Heart left ventricle (tissue), 16 donors: Measurements from ENCODE around the gene PIR. TPM values are rescaled to one million over a fixed set of nuclear protein-coding genes. Genes with fewer than 3 reads are reported as not detected.

Experiments used
- ATAC-seq, 4 donors: fragments of 200-7000 bp; cut with Tn5 transposase; one replicate each; pipeline ENCODE4 v1.9.1; 2020 to 2022; ENCODE audit warnings: moderate library complexity in 4 of 4, mild to moderate bottlenecking in 3 of 4, moderate number of reproducible peaks in 1 of 4
- DNase-seq, 5 donors: peaks; one replicate each; pipeline ENCODE4 v3.0.0-alpha.2; 2020
- H3K27ac ChIP-seq, 12 donors: fragments of 200-600 bp; sonication (generic) in 4 of 12; one replicate each; pipeline versions ENCODE4 v1.5.0 to v1.8.0; 2016 to 2022; ENCODE audit warnings: mild to moderate bottlenecking in 2 of 12
- H3K27me3 ChIP-seq, 9 donors: fragments of 200-600 bp; sonication (generic) in 2 of 9; one replicate each; pipeline versions ENCODE4 v1.5.1 to v1.8.0; 2016 to 2022; ENCODE audit warnings: mild to moderate bottlenecking in 3 of 9
- H3K36me3 ChIP-seq, 9 donors: fragments of 200-600 bp; sonication (generic) in 2 of 9; one replicate each; pipeline versions ENCODE4 v1.5.0 to v1.8.0; 2018 to 2022; ENCODE audit warnings: mild to moderate bottlenecking in 2 of 9
- H3K4me1 ChIP-seq, 12 donors: fragments of 200-600 bp; sonication (generic) in 4 of 12; one replicate each; pipeline versions ENCODE4 v1.5.0 to v1.8.0; 2016 to 2022; ENCODE audit warnings: mild to moderate bottlenecking in 3 of 12
- H3K4me3 ChIP-seq, 12 donors: fragments of 200-600 bp; sonication (generic) in 4 of 12; one replicate each; pipeline versions ENCODE4 v1.5.0 to v1.8.0; 2017 to 2022; ENCODE audit warnings: mild to moderate bottlenecking in 9 of 12, moderate library complexity in 4 of 12
- H3K9me3 ChIP-seq, 12 donors: fragments of 200-600 bp; sonication (generic) in 4 of 12; one replicate each; pipeline versions ENCODE4 v1.5.0 to v1.8.0; 2016 to 2022; ENCODE audit warnings: mild to moderate bottlenecking in 1 of 12
- CTCF ChIP-seq, 12 donors: fragments of 200-600 bp; sonication (generic) in 4 of 12; IDR thresholded peaks; one replicate each; pipeline versions ENCODE4 v1.5.0 to v1.8.0; 2018 to 2022; ENCODE audit warnings: antibody characterized with exemption in 12 of 12, mild to moderate bottlenecking in 5 of 12
- POLR2A ChIP-seq, 2 donors: fragments of 450-650 bp; IDR thresholded peaks; one replicate each; pipeline ENCODE4 v1.6.1; 2017; ENCODE audit warnings: antibody characterized with exemption in 2 of 2, mild to moderate bottlenecking in 2 of 2, moderate library complexity in 2 of 2
- WGBS, 4 donors: extraction: QIAGEN DNeasy Blood & Tissue Kit in 2 of 4; methylation state at CpG; one replicate each; pipeline versions ENCODE4 v1.1.5 to v1.1.7; 2013 to 2018; 5-methylcytosine and 5-hydroxymethylcytosine counted together
- intact Hi-C, 10 donors: fragments of 100-400 bp; cut with DNase I; formaldehyde crosslinking; loops; one replicate each; pipeline versions ENCODE4 v1.11.1 to v1.14.2; 2022
- polyA plus RNA-seq, 2 donors: library from polyadenylated mRNA; stranded (reverse); fragments of 200-250 nt; gene quantifications; one replicate each; pipeline ENCODE4 v1.2.3, GENCODE V29; 2013
- total RNA-seq, 9 donors: library from RNA; depleted of rRNA in 2 of 9; stranded (reverse); fragments of >200 nt in 2 of 9; fragmentation: NEBNext Ultra II Directional in 3 of 9; extraction: Animal tissue kit (Norgen Biotek cat#: 25700) in 3 of 9; gene quantifications; one replicate each; pipeline versions ENCODE4 v1.1.0 to v1.2.4, GENCODE V29; 2016 to 2023
- donor health status: ischemic (EF 13 %, LVEDD 7.1; RV severe dilation, severe dysfunction).
- donor health status: healthy with polysubstance abuse.
- donor health status: DM: no; HTN: yes; CAD: no.
- donor health status: DM: no; HTN: no; CAD: no.
- donor health status: ischemic (EF 25% LVEDD 6.9; RV normal size, moderate dysfunction).
- donor health status: ischemic (EF 25% LVEDD 5.7; RV mildly dilated, moderate dysfunction).
- donor health status: healthy.
- donor health status: DM: yes; HTN: yes; CAD: no.
- donor health status: ischemic (EF 35%, LVEDD 5.7; RV mildly dilated, moderate dysfunction).
- donor health status: nonischemic (EF 11% LVEDD 7.7; RV severe dilation, severe dysfunction).
- donor health status: DM: yes; HTN: yes; CAD: no.
- donor health status: PGD.
- donor health status: ischemic (EF 29% LVEDD 5.4; RV normal size, mild dysfunction).
- donor health status: nonischemic (EF 23%, LVEDD 6.1; RV moderate dilation, normal function).

Gene PIR
- total and polyA plus RNA-seq, 11 donors = 6.9 to 19.9 (median 11.3) TPM

DNA sequence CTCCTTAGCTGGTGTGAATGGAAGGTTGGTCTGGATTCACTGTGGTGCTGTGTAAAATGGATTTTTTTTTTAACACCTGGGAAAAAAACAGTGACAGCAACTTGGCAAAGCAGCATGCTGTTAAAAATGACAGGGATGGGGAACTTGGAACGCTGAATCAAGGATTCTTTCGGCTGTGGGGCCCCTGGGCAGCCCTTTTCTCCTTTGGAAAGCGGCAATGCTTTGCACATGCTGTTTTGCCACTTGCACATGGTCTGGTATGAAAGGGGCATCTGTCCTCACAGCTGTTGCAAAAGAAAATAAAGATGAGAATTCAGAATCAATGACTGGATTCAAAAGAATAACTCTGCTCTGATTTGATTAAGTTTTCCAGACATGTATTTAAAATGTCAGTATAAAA, 147.2 kb downstream of the PIR start:
- Histone ChIP-seq H3K36me3 (peaks cover 0 to 18% (median 0%) of the 10 kb centered on the region in 9 donors), H3K27ac (no peak overlapping the region), H3K9me3 (no peaks in the 10 kb centered on the region), H3K27me3 (peaks cover 0 to 23% (median 0%) of the 10 kb centered on the region in 9 donors), H3K4me3 (no peak overlapping the region), H3K4me1 (no peaks in the 10 kb centered on the region)
- DNase-seq (no peak), ATAC-seq (no peak)
- intact Hi-C loops = loop anchor here in 8 of 10 donors (5.0 to 10.0 kb wide), 4 partner anchors 121 to 229 kb away; no protein-coding TSS in a partner anchor
- WGBS, 4 donors = 72 to 86% (median 76%) methylated on average over 3 of the region's 3 CpGs
- TF ChIP-seq CTCF (IDR thresholded peaks at IDR 0.05) = no peak
- TF ChIP-seq POLR2A (IDR thresholded peaks at IDR 0.05) = no peak

- TF ChIP-seq CTCF (IDR thresholded peaks at IDR 0.05) (no peak), POLR2A (IDR thresholded peaks at IDR 0.05) (no peak)
- Histone ChIP-seq H3K4me1 (no peaks in the 10 kb centered on the region), H3K27me3 (peaks cover 0 to 32% (median 0%) of the 10 kb centered on the region in 9 donors), H3K4me3 (no peak overlapping the region), H3K36me3 (peaks cover 0 to 18% (median 0%) of the 10 kb centered on the region in 9 donors), H3K9me3 (no peaks in the 10 kb centered on the region), H3K27ac (no peak overlapping the region)
- DNase-seq (no peak), ATAC-seq (no peak)
- intact Hi-C loops = loop anchor here in 5 of 10 donors (10.0 kb wide), 2 partner anchors 221 to 231 kb away; no protein-coding TSS in a partner anchor
Measured at GRCh38 chrX:15344106-15344505, 149.0 kb downstream of the PIR start.

- Histone ChIP-seq H3K36me3 (peaks cover 0 to 18% (median 0%) of the 10 kb centered on the region in 9 donors), H3K27ac (no peak overlapping the region), H3K9me3 (no peaks in the 10 kb centered on the region), H3K27me3 (peaks cover 0 to 35% (median 0%) of the 10 kb centered on the region in 9 donors), H3K4me3 (no peak overlapping the region), H3K4me1 (no peaks in the 10 kb centered on the region)
- DNase-seq (no peak), ATAC-seq (no peak)
- TF ChIP-seq POLR2A (IDR thresholded peaks at IDR 0.05) (no peak), CTCF (IDR thresholded peaks at IDR 0.05) (no peak)
- WGBS, 4 donors = 60 to 86% (median 78%) methylated on average over 5 of the region's 5 CpGs
- intact Hi-C loops = loop anchor here in 5 of 10 donors (10.0 kb wide), 2 partner anchors 222 to 232 kb away; no protein-coding TSS in a partner anchor
Measured at GRCh38 chrX:15343075-15343476, 150.1 kb downstream of the PIR start.

DNA sequence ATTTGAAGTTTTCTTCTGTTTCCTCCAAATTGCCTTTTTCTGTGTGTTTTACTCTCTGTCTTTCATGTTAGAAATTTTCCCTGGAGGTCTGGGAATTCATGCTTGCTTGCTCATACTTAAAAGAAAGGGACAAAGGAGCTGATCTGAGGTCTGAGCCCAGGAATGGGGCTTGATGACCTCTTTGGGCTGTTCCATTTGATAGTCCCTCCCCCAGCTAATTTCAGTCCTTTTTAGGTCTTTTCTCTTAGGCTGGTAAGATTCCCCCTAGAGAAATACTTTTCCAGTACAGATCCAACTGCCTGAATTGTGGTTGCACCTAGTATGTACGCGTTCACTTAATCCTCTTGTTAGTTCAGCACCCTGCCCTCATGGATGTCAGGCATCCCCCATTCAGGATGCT, 152.3 kb downstream of the PIR start:
- Histone ChIP-seq H3K9me3 (no peaks in the 10 kb centered on the region), H3K36me3 (peaks cover 0 to 4% (median 0%) of the 10 kb centered on the region in 9 donors), H3K27me3 (peaks cover 0 to 38% (median 0%) of the 10 kb centered on the region in 9 donors), H3K4me1 (peaks cover 0 to 10% (median 0%) of the 10 kb centered on the region in 12 donors), H3K4me3 (no peak overlapping the region), H3K27ac (no peak overlapping the region)
- intact Hi-C loops = loop anchor here in 5 of 10 donors (10.0 kb wide), 2 partner anchors 224 to 234 kb away; no protein-coding TSS in a partner anchor
- ATAC-seq (no peak), DNase-seq (no peak)
- no peak for TF ChIP-seq POLR2A (IDR thresholded peaks at IDR 0.05)
- TF ChIP-seq CTCF (IDR thresholded peaks at IDR 0.05) = no peak
- 80 to 95% (median 93%) methylated on average over 2 of the region's 2 CpGs for WGBS, 4 donors
